Stimulated activated CD8-positive, alpha-beta memory T cell treated with anti-CD3 and anti-CD28 coated beads, Interleukin-4, amount 100 ng/mL, for 1 hour (primary cell): ENCODE data around the gene SSX4B.
"Not testable (repeated sequence)": the region's sequence is repeated elsewhere in the genome, so short reads cannot be mapped to it uniquely, and the experiment has no call there.

Experiments
- DNase-seq, 2 donors: peaks; one replicate each; pipeline ENCODE4 v3.0.0-alpha.2; 2020; ENCODE audit warnings: low read depth in 2 of 2, low spot score in 1 of 2

The SSX4B gene

GRCh38 chrX:48411860-48412259 is at the start of gene SSX4B:
Gene SSX4B, minus strand, starts transcription at chrX:48411960. Its CDS starts 588 bp downstream, at chrX:48411372.
- DNase-seq, result not testable (repeated sequence)

GRCh38 chrX:48460606-48461005 is 48.8 kb upstream of the SSX4B start:
- DNase-seq, result no peak

GRCh38 chrX:48460031-48460430 is 48.3 kb upstream of the SSX4B start:
- DNase-seq, result no peak

GRCh38 chrX:48459483-48459882 is 47.7 kb upstream of the SSX4B start:
- DNase-seq, result no peak

GRCh38 chrX:48458711-48459110 is 47.0 kb upstream of the SSX4B start:
- no peak for DNase-seq

- DNase-seq, result no peak
These were observed 45.0 kb upstream of the SSX4B start for GRCh38 chrX:48456628-48457331.

- no peak for DNase-seq
These were observed 39.9 kb upstream of the SSX4B start for GRCh38 chrX:48451708-48452107.

- no peak for DNase-seq
These were observed 38.3 kb upstream of the SSX4B start for GRCh38 chrX:48450076-48450475.

GRCh38 chrX:48447201-48447600 is 35.4 kb upstream of the SSX4B start:
- DNase-seq, result not testable (repeated sequence)

GRCh38 chrX:48433713-48434112 is 22.0 kb upstream of the SSX4B start:
- DNase-seq, result not testable (repeated sequence)

GRCh38 chrX:48430166-48430565 is 18.4 kb upstream of the SSX4B start:
- not testable (repeated sequence) for DNase-seq

GRCh38 chrX:48429606-48430005 is 17.8 kb upstream of the SSX4B start:
- not testable (repeated sequence) for DNase-seq

- DNase-seq, result not testable (repeated sequence)
These were observed 15.4 kb upstream of the SSX4B start for GRCh38 chrX:48427027-48427716.

GRCh38 chrX:48397825-48398224 is 13.9 kb downstream of the SSX4B start:
- not testable (repeated sequence) for DNase-seq

- not testable (repeated sequence) for DNase-seq
These were observed 14.8 kb downstream of the SSX4B start for GRCh38 chrX:48396931-48397330.

GRCh38 chrX:48383239-48383638 is 28.5 kb downstream of the SSX4B start, which contains the start of gene SSX4:
Gene SSX4, plus strand, starts transcription at chrX:48383539. Its CDS starts 515 bp downstream, at chrX:48384054.
- not testable (repeated sequence) for DNase-seq

- not testable (repeated sequence) for DNase-seq
These were observed 41.4 kb downstream of the SSX4B start for GRCh38 chrX:48370408-48370807.

- DNase-seq, result not testable (repeated sequence)
These were observed 43.9 kb downstream of the SSX4B start for GRCh38 chrX:48367717-48368408.

- DNase-seq, result not testable (repeated sequence)
These were observed 52.5 kb downstream of the SSX4B start for GRCh38 chrX:48359281-48359680.

GRCh38 chrX:48357681-48358080 is 54.1 kb downstream of the SSX4B start:
- no peak for DNase-seq

- DNase-seq, result not testable (repeated sequence)
These were observed 55.3 kb downstream of the SSX4B start, which contains the start of gene SSX3 for GRCh38 chrX:48356315-48357094. Gene SSX3, minus strand, starts transcription at chrX:48356703. Its CDS starts 1,454 bp downstream, at chrX:48355249.
